Neural cell (in vitro differentiated cells): ENCODE measurements around the gene VWA3B.

Experiments used
- EP300 ChIP-seq: fragments of 450-650 bp; conservative IDR thresholded peaks from 2 replicates; pipeline ENCODE4 v1.6.1; 2014; ENCODE audit warnings: antibody characterized with exemption, mild to moderate bottlenecking, moderate library complexity; ENCODE audit not compliant: poor library complexity, severe bottlenecking
- EZH2 ChIP-seq: fragments of 200-600, 300-800 bp; shearing (Covaris generic), sonication (generic); IDR thresholded peaks from 2 replicates; pipeline ENCODE4 v1.6.1; 2014; ENCODE audit warnings: antibody characterized with exemption, low read length, borderline replicate concordance, mild to moderate bottlenecking; ENCODE audit not compliant: insufficient read depth, poor library complexity, severe bottlenecking
- POLR2AphosphoS5 ChIP-seq: IDR thresholded peaks from 2 replicates; pipeline ENCODE4 v1.6.1; 2012
- REST ChIP-seq: IDR thresholded peaks from 2 replicates; pipeline ENCODE4 v1.6.1; 2012; ENCODE audit warnings: borderline replicate concordance
- SMC3 ChIP-seq: fragments of 450-650 bp; conservative IDR thresholded peaks from 2 replicates; pipeline ENCODE4 v1.6.1; 2014; ENCODE audit warnings: antibody characterized with exemption, mild to moderate bottlenecking, moderate library complexity; ENCODE audit not compliant: poor library complexity
- TAF1 ChIP-seq: IDR thresholded peaks from 2 replicates; pipeline ENCODE4 v1.6.1; 2012; ENCODE audit warnings: low read depth
- TF ChIP-seq, protein P1 (sequence below): fragments of 450-650 bp; IDR thresholded peaks from 2 replicates; pipeline ENCODE4 v1.5.1; 2014; ENCODE audit warnings: antibody characterized with exemption, mild to moderate bottlenecking, moderate library complexity; ENCODE audit not compliant: poor library complexity, severe bottlenecking

GRCh38 chr2:98161186-98161585 is 74.2 kb downstream of the VWA3B start:
- TF ChIP-seq REST (no peak), SMC3 (no peak), EP300 (no peak), POLR2AphosphoS5 (no peak), TAF1 (no peak), EZH2 (no peak)
- TF ChIP-seq, protein P1, sequence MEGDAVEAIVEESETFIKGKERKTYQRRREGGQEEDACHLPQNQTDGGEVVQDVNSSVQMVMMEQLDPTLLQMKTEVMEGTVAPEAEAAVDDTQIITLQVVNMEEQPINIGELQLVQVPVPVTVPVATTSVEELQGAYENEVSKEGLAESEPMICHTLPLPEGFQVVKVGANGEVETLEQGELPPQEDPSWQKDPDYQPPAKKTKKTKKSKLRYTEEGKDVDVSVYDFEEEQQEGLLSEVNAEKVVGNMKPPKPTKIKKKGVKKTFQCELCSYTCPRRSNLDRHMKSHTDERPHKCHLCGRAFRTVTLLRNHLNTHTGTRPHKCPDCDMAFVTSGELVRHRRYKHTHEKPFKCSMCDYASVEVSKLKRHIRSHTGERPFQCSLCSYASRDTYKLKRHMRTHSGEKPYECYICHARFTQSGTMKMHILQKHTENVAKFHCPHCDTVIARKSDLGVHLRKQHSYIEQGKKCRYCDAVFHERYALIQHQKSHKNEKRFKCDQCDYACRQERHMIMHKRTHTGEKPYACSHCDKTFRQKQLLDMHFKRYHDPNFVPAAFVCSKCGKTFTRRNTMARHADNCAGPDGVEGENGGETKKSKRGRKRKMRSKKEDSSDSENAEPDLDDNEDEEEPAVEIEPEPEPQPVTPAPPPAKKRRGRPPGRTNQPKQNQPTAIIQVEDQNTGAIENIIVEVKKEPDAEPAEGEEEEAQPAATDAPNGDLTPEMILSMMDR = no peak
